Left ventricle myocardium superior (tissue), 1 donor: ENCODE measurements around the gene LYZ. TPM values are rescaled to one million over a fixed set of nuclear protein-coding genes. Genes with fewer than 3 reads are reported as not detected.

Experiments
- ATAC-seq: fragments of 200-7000 bp; cut with Tn5 transposase; one replicate; pipeline ENCODE4 v1.9.1; 2020; ENCODE audit warnings: mild to moderate bottlenecking, moderate library complexity
- DNase-seq: peaks from one replicate; pipeline ENCODE4 v3.0.0-alpha.2; 2020
- intact Hi-C: fragments of 100-400 bp; cut with micrococcal nuclease; formaldehyde crosslinking; loops from one replicate; pipeline ENCODE4 v1.11.0; 2022
- total RNA-seq: library from RNA; stranded (reverse); fragmentation: NEBNext Ultra II Directional; extraction: Animal tissue kit (Norgen Biotek cat#: 25700); gene quantifications from one replicate; pipeline ENCODE4 v1.2.1, GENCODE V29; 2021
- donor health status: DM: no; HTN: yes; CAD: no; lungs with severe emphysema.

LYZ gene
- total RNA-seq, 1 donor from 2014 or later: 51.1 TPM

GRCh38 chr12:69359531-69360347 lies 11.6 kb downstream of the LYZ start, which contains the start of gene YEATS4:
TSS of gene YEATS4 (plus strand) at chr12:69359743. CDS start at chr12:69359973, 230 bp downstream.
- peak; percentile 95 for DNase-seq
- intact Hi-C loops: loop anchor here (5.0 kb wide), 1 partner anchor 213 kb away; no protein-coding TSS in a partner anchor
- ATAC-seq: peak; percentile 99

DNA sequence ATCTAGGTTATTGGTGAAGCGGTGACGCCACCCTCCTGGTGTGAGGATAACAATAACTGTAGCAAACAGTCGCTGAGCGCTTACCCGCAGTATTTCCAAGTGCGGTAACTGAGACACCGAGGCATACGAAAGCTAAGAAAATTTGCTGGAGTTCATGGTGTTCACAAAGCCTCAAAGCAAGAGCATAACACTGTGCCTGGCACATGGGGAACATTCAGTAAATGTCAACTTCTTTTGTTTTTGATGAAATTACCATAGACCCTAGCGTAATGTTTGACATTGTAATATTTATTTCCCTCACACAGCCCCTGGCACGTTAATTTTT lies 12.1 kb downstream of the LYZ start:
- ATAC-seq: no peak
- intact Hi-C loops: no loop called here
- no peak for DNase-seq

- ATAC-seq: no peak
- intact Hi-C loops: no loop called here
- DNase-seq: no peak
These were observed 18.6 kb downstream of the LYZ start for GRCh38 chr12:69366796-69367195.

- no peak for ATAC-seq
These were observed 20.0 kb downstream of the LYZ start for GRCh38 chr12:69368171-69368570.

GRCh38 chr12:69383074-69383473 lies 34.9 kb downstream of the LYZ start:
- intact Hi-C loops: no loop called here
- no peak for DNase-seq
- no peak for ATAC-seq

More at GRCh38 chr12:69368171-69368570, 20.0 kb downstream of the LYZ start:
- DNase-seq: no peak
- intact Hi-C loops: no loop called here

DNA sequence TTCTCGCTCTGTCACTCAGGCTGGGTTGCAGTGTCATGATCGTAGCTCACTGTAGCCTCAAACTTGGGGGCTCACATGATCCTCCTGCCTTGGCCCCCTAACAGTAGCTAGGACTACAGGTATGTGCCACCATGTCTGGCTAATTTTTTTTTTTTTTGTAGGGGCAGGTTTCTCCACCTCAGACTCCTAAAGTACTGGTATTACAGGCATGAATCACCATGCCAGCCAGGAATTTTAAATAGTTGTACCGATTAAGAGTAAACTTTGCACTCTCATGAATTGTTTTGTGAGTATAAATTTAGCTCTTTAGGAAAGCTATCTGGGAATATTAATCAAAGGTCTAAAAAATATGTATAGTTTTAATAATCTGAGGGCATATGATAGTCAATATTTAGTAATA lies 36.9 kb downstream of the LYZ start:
- no peak for DNase-seq
- intact Hi-C loops: no loop called here
- no peak for ATAC-seq

- ATAC-seq (no peak), DNase-seq (no peak)
- intact Hi-C loops: no loop called here
These were observed 38.7 kb downstream of the LYZ start for GRCh38 chr12:69386921-69387320.

DNA sequence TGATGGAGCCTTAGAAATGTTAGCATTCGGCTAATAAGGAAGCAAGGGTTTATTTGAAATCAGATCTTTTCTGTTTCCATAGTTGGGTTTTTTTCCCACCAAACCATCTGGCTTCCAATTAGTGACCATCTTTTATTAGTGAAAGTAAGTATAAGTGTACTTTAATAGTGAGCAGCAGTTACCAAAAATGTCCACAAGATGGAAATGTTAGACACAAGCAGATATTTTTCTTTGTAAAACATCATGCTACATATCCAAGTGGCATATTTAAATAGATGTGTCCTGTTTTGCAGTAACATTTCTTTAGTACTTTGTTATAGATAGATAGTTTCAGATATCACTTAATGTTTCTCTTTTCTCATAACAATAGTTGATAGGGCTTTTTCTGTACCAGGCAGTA lies 40.2 kb downstream of the LYZ start:
- DNase-seq: no peak
- ATAC-seq: peak; percentile 41
- intact Hi-C loops: no loop called here

DNA sequence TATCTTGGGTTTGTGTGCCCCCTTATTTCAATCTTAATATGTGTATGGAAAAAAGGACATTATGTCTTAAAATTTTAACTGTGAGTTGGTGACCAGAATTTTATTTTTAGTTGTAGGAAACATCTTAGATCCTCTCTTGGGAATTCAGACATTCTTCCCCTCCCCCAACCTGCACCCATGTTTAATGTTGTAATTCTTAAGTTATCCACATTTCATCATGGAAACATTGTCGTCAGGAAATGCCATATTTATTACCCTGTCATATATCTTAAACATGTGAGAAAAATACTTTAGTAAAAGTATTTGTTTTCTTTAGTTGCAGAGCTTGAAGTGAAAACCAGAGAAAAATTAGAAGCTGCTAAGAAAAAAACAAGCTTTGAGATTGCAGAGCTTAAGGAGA lies 41.6 kb downstream of the LYZ start:
- DNase-seq (no peak), ATAC-seq (no peak)
- intact Hi-C loops: loop anchor here (10.0 kb wide), 1 partner anchor 175 kb away; no protein-coding TSS in a partner anchor

- intact Hi-C loops: loop anchor here (10.0 kb wide), 1 partner anchor 172 kb away; no protein-coding TSS in a partner anchor
- DNase-seq: no peak
- no peak for ATAC-seq
These were observed 44.2 kb downstream of the LYZ start for GRCh38 chr12:69392179-69392928.

- ATAC-seq (no peak), DNase-seq (no peak)
- intact Hi-C loops: loop anchor here (10.0 kb wide), 1 partner anchor 169 kb away; no protein-coding TSS in a partner anchor
These were observed 47.9 kb downstream of the LYZ start for GRCh38 chr12:69396041-69396440.

GRCh38 chr12:69396963-69397362 lies 48.8 kb downstream of the LYZ start:
- DNase-seq (no peak), ATAC-seq (no peak)
- intact Hi-C loops: loop anchor here (10.0 kb wide), 1 partner anchor 168 kb away; no protein-coding TSS in a partner anchor

- ATAC-seq: no peak
- intact Hi-C loops: loop anchor here (10.0 kb wide), 1 partner anchor 167 kb away; no protein-coding TSS in a partner anchor
These were observed 49.8 kb downstream of the LYZ start for GRCh38 chr12:69397978-69398377.

GRCh38 chr12:69401940-69402339 lies 53.8 kb downstream of the LYZ start:
- DNase-seq (peak; percentile 28), ATAC-seq (peak; percentile 86)
- intact Hi-C loops: no loop called here

More at GRCh38 chr12:69397978-69398377, 49.8 kb downstream of the LYZ start:
- no peak for DNase-seq

Other genes with a start within 250 kb of the LYZ start
- gene CPSF6, start 108.8 kb upstream of the LYZ start, total RNA-seq: 30.9 TPM
- gene YEATS4, start 11.4 kb downstream of the LYZ start, total RNA-seq: 12.8 TPM
- gene FRS2, start 122.0 kb downstream of the LYZ start, total RNA-seq: 25.2 TPM
- gene CCT2, start 237.1 kb downstream of the LYZ start, total RNA-seq: 89.1 TPM